RWPE1 (cell line): ENCODE measurements around the gene OR6C2.
A peak's percentile ranks its signal among the peaks of the same experiment; 100 is the strongest.
"Not testable (repeated sequence)": the region's sequence is repeated elsewhere in the genome, so short reads cannot be mapped to it uniquely, and the experiment has no call there.

Experiments
- CTCF ChIA-PET: fragments of 350-600 bp; sonication (Branson Sonifier 250); formaldehyde crosslinking; extraction: SDS; loops from one replicate; lab custom pipeline; 2021; lab: Yijun Ruan, JAX
- POLR2A ChIA-PET: fragments of 400-600 bp; formaldehyde crosslinking; extraction: SDS; loops from one replicate; lab custom pipeline; 2020; ENCODE audit warnings: antibody characterized with exemption; ENCODE audit not compliant: low non-redundant PET; lab: Yijun Ruan, JAX
- DNase-seq: peaks from one replicate; pipeline ENCODE4 v3.0.0; 2012; ENCODE audit warnings: low spot score
- H3K27ac ChIP-seq: fragments of 450-650 bp; 2 replicates; pipeline ENCODE4 v1.5.1; 2017
- TF ChIP-seq, protein P1 (sequence below): fragments of 450-650 bp; conservative IDR thresholded peaks from 2 replicates; pipeline ENCODE4 v1.5.1; 2017; ENCODE audit warnings: low read depth, mild to moderate bottlenecking

OR6C2 gene

DNA sequence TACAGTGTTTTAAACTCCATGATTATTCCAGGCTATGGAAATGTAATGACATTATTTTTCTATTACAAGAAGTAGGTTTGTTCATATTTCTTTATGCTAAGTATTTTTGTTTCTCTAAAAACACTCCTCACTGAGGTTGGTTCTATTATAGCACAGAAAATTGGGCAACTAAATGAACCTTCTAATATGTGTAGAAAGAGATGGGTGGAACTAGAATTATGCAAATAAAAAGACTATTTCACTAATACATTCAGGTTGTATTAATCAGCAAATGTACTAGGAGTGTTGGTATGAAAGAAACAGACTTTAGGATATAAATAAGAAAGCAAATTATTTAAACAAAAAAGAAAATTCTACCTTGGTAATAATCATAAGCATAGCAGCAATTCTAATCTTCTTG, 4.9 kb downstream of the OR6C2 start:
- TF ChIP-seq, protein P1, sequence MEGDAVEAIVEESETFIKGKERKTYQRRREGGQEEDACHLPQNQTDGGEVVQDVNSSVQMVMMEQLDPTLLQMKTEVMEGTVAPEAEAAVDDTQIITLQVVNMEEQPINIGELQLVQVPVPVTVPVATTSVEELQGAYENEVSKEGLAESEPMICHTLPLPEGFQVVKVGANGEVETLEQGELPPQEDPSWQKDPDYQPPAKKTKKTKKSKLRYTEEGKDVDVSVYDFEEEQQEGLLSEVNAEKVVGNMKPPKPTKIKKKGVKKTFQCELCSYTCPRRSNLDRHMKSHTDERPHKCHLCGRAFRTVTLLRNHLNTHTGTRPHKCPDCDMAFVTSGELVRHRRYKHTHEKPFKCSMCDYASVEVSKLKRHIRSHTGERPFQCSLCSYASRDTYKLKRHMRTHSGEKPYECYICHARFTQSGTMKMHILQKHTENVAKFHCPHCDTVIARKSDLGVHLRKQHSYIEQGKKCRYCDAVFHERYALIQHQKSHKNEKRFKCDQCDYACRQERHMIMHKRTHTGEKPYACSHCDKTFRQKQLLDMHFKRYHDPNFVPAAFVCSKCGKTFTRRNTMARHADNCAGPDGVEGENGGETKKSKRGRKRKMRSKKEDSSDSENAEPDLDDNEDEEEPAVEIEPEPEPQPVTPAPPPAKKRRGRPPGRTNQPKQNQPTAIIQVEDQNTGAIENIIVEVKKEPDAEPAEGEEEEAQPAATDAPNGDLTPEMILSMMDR = no peak
- ChIA-PET POLR2A (no interaction called here), CTCF (no interaction called here)
- H3K27ac ChIP-seq = no peak overlapping the region
- no peak for DNase-seq

GRCh38 chr12:55464926-55465325, 21.1 kb downstream of the OR6C2 start:
- DNase-seq, CTCF ChIA-PET, POLR2A ChIA-PET, H3K27ac ChIP-seq: not testable (repeated sequence)

DNA sequence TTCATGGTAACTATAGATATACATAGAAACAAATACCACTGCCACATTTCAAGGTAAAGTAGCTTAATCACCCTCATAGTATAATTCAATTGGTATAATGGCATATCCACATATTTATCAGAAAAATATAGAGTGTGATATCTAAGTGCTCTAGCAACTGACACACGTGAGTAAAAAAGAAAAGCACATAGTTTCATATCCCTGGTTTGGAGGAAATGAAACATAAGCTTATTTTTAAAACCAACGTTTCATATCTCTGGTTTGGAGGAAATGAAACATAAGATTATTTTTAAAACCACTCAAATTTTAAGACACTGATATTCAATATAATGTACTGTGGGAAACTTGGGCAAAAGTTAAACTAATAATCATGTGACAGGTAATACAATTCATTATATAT, 24.0 kb downstream of the OR6C2 start:
- ChIA-PET POLR2A (no interaction called here), CTCF (no interaction called here)
- no peak overlapping the region for H3K27ac ChIP-seq
- TF ChIP-seq, protein P1 = no peak
- no peak for DNase-seq

DNA sequence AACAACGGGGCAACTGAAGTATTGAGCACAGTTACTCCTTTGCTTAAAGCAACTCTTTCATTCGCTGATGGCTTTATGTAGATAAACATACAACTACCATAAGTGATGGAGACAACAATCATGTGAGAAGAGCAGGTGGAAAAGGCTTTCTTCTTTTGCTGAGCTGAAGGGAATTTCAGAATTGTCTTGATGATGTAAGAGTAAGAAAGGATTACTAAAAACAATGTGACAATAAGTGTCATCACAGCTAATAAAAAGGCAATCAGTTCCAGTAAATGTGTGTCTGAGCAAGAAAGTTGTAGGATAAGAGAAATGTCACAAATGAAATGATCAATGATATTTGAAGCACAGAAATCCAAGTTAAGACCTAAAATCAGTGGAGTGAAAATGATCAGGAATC, 25.4 kb downstream of the OR6C2 start:
- no peak for DNase-seq
- H3K27ac ChIP-seq = no peak overlapping the region
- ChIA-PET POLR2A (no interaction called here), CTCF (no interaction called here)
- TF ChIP-seq, protein P1 = no peak

DNA sequence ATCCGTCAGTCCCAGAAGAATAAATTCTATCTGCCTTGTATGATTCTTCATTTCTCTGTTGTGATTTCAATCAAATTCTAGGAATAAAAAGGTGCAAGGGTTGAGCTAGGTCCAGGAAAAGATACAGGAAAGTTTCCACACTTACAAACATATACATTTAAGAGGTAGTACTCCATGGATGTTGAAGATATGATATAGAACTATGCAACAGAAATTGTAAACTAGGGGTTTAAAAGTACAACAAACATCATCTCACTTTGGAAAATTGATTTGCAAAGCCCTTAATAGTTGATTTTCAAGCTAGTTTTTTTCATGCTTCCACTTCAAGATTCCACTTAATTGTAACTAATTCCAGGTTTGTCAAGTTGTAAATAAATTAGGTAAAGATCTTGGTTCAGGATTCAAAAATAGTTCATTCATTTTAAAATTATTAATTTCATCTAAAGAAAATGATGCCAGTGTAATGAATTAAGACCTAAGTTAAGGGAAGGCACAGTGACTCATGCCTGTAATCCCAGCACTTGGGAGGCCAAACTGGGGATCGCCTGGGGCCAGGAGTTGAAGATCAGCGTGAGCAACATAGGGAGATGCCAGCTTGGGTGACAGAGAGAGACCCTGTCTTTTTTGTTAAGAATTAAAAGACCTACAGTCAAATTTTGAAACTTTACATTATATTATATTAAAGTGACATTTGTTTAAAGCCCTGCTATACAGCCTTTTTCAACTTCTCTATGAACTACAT, 26.4 kb downstream of the OR6C2 start, which contains the start of gene OR6C70:
Gene OR6C70 (minus strand): TSS at position 51 of the 742 bp plus-strand sequence. CDS start 0 bp downstream, at position 51.
- peak; percentile 5 for DNase-seq
- POLR2A ChIA-PET = no interaction called here
- TF ChIP-seq, protein P1 = no peak
- H3K27ac ChIP-seq = no peak within 1 kb of the TSS
- CTCF ChIA-PET = no interaction called here

DNA sequence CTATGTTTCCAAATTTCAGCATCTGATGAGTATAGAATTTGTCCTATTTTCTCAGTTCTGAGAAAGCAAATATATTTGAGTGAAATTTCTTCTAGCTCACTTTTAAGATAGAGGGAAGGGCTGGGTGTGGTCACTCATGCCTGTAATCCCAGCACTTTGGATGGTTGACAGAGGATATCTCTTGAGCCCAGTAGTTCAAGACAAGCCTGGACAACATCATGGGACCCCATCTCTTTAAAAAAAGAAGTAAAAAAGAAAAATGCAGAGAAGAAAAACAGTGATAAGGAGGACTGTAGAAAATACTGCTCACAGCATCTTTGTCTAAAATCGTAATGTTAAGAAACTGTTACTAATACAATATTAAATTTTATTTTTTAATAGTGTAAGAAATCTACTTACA, 28.4 kb downstream of the OR6C2 start:
- ChIA-PET CTCF (no interaction called here), POLR2A (no interaction called here)
- no peak for DNase-seq
- TF ChIP-seq, protein P1 = no peak
- H3K27ac ChIP-seq = no peak overlapping the region

DNA sequence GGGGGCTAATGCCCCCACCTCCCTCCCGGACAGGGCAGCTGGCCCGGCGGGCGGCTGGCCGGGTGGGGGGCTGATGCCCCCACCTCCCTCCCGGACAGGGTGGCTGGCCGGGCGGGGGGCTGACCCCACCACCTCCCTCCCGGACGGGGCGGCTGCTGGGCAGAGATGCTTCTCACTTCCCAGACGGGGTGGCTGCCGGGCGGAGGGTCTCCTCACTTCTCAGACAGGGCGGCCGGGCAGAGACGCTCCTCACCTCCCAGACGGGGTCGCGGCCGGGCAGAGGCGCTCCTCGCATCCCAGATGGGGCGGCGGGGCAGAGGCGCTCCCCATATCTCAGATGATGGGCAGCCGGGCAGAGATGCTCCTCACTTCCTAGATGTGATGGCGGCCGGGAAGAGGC, 35.3 kb downstream of the OR6C2 start:
- DNase-seq, POLR2A ChIA-PET, H3K27ac ChIP-seq: not testable (repeated sequence)
- CTCF ChIA-PET = interaction anchor here (0.5 kb wide), 1 partner anchor 569 kb away, joined by 3 read pairs; no protein-coding TSS in a partner anchor

- CTCF ChIA-PET, POLR2A ChIA-PET, DNase-seq, H3K27ac ChIP-seq: not testable (repeated sequence)
Measured at GRCh38 chr12:55484284-55484683, 40.4 kb downstream of the OR6C2 start.
